Thoracic aorta (tissue), 2 donors: ENCODE measurements around the gene ELOVL6. TPM values are rescaled to one million over a fixed set of nuclear protein-coding genes. Genes with fewer than 3 reads are reported as not detected.

ENCODE experiments used
- ATAC-seq: fragments of 150-250 bp; one replicate; pipeline ENCODE4 v1.8.0; 2017; ENCODE audit warnings: low read depth; ENCODE audit not compliant: insufficient number of reproducible peaks, low FRiP score
- DNase-seq: peaks from one replicate; pipeline ENCODE4 v3.0.0-alpha.2; 2020; ENCODE audit warnings: low spot score
- H3K27ac ChIP-seq, 2 donors: fragments of 200-600 bp; sonication (generic); 1 replicate in 1 of 2; 2 replicates in 1 of 2; pipeline ENCODE4 v1.5.1; 2016; ENCODE audit warnings: mild to moderate bottlenecking in 2 of 2, moderate library complexity in 2 of 2
- H3K27me3 ChIP-seq: fragments of 200-600 bp; sonication (generic); replicated peaks from 2 replicates; pipeline ENCODE4 v1.6.0; 2016; ENCODE audit warnings: mild to moderate bottlenecking; ENCODE audit not compliant: insufficient read depth
- H3K36me3 ChIP-seq: fragments of 200-600 bp; sonication (generic); one replicate; pipeline ENCODE4 v1.5.1; 2016
- H3K4me1 ChIP-seq, 2 donors: fragments of 200-600 bp; sonication (generic); 1 replicate in 1 of 2; 2 replicates in 1 of 2; pipeline versions ENCODE4 v1.5.1 to v1.6.0; 2016; ENCODE audit warnings: low read depth in 2 of 2, mild to moderate bottlenecking in 1 of 2; ENCODE audit not compliant: control insufficient read depth in 1 of 2
- H3K4me3 ChIP-seq: fragments of 200-600 bp; sonication (generic); 2 replicates; pipeline ENCODE4 v1.5.1; 2016; ENCODE audit warnings: mild to moderate bottlenecking
- H3K9me3 ChIP-seq: fragments of 200-600 bp; sonication (generic); 2 replicates; pipeline ENCODE4 v1.5.1; 2016
- total RNA-seq, 2 donors: library from RNA; depleted of rRNA; stranded (reverse); fragments of >200 nt; gene quantifications; one replicate each; pipeline versions ENCODE4 v1.1.0 to v1.2.3, GENCODE V29; 2016
- TF ChIP-seq, protein P1 (sequence below): fragments of 200-600 bp; sonication (generic); IDR thresholded peaks from one replicate; pipeline ENCODE4 v1.5.1; 2019; ENCODE audit warnings: antibody characterized with exemption

ELOVL6 gene
- total RNA-seq, 2 donors from 2014 or later: 1.5 to 2.7 TPM

DNA sequence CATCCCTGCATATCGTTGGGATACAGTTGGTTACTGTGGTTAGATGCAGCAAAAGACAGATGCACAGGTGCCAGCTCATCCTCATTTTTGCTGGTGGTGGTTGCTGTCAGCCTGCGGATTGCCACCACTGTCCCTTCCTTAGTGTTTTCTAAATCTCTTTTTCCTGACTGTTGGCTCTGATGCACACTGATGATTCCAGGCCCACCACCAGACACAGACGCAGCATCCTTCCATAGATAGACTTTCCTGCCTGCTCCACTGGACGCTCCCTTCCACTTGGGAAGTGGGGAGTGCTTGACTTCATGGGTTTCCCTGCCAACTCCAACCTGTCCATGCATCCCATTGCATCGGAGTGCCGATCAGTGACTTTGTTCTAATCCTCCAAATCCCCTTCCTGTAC, 184.2 kb downstream of the ELOVL6 start:
- no peak for DNase-seq
- no peak for ATAC-seq
- Histone ChIP-seq H3K27me3 (no peaks in the 10 kb centered on the region), H3K36me3 (no peaks in the 10 kb centered on the region), H3K4me1 (no peaks in the 10 kb centered on the region), H3K27ac (no peak overlapping the region), H3K9me3 (no peaks in the 10 kb centered on the region), H3K4me3 (no peak overlapping the region)
- TF ChIP-seq, protein P1, sequence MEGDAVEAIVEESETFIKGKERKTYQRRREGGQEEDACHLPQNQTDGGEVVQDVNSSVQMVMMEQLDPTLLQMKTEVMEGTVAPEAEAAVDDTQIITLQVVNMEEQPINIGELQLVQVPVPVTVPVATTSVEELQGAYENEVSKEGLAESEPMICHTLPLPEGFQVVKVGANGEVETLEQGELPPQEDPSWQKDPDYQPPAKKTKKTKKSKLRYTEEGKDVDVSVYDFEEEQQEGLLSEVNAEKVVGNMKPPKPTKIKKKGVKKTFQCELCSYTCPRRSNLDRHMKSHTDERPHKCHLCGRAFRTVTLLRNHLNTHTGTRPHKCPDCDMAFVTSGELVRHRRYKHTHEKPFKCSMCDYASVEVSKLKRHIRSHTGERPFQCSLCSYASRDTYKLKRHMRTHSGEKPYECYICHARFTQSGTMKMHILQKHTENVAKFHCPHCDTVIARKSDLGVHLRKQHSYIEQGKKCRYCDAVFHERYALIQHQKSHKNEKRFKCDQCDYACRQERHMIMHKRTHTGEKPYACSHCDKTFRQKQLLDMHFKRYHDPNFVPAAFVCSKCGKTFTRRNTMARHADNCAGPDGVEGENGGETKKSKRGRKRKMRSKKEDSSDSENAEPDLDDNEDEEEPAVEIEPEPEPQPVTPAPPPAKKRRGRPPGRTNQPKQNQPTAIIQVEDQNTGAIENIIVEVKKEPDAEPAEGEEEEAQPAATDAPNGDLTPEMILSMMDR: no peak

DNA sequence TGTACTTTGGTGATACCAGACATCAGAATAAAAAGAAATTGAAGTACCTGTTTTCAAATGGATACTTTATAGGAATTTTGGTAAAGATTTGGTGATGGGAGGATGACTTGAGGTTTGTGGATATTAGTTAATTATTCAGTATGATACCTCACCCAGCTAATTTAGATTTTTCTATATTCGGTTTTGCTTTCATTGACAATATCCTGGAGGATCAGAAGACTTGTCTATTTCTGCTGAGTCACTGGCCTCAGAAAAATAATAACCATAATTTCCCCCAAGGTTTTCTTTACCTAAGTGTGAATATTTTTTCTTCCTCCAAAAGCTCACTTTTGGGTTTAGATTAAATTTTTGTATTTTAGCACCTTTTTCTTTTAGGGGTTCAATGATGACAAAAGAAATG, 185.5 kb downstream of the ELOVL6 start:
- Histone ChIP-seq H3K36me3 (no peaks in the 10 kb centered on the region), H3K27ac (no peak overlapping the region), H3K27me3 (no peaks in the 10 kb centered on the region), H3K9me3 (no peaks in the 10 kb centered on the region), H3K4me1 (no peaks in the 10 kb centered on the region), H3K4me3 (no peak overlapping the region)
- DNase-seq (no peak), ATAC-seq (no peak)
- TF ChIP-seq, protein P1: no peak

DNA sequence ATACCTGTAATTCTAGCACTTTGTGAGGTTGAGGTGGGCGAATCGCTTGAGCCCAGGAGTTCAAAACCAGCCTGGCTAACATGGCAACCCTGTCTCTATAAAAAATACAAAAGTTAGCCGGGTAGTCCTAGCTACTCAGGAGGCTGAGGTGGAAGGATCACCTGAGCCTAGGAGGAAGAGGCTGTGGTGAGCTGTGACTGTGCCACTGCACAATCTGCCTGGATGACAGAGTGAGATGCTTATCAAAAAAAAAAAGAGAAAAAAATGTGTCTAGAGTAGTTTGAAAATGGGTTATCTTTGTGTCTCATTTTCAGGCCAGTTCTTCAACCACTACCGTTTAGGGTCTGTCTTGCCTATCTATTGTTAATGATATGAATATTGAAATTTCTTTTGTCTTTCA, 187.6 kb downstream of the ELOVL6 start:
- H3K27me3 ChIP-seq: no peaks in the 10 kb centered on the region
- ATAC-seq (no peak), DNase-seq (no peak)
- no peaks in the 10 kb centered on the region for H3K9me3 ChIP-seq
- H3K4me3 ChIP-seq: no peak overlapping the region
- no peak overlapping the region for H3K27ac ChIP-seq
- no peaks in the 10 kb centered on the region for H3K36me3 ChIP-seq
- TF ChIP-seq, protein P1: no peak
- no peaks in the 10 kb centered on the region for H3K4me1 ChIP-seq

DNA sequence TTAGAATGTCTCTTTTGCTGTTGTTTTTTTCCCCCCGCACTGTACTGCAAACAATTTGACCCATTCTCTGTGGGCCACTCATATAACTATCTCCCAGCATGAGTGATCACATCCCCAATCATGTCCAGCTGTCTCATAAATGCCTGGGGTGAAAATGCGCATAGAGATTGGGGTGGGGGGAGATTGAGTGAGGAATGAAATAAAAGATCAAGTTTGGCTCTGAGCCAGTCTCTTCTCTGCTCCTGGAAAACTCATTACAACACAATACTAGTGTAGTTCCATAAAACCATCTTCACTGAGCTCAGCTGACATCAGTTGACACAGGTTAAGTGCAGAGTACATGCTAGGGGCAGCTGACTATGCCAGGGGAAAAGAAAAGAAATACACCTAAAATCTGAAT, 188.9 kb downstream of the ELOVL6 start:
- no peak overlapping the region for H3K4me3 ChIP-seq
- DNase-seq (no peak), ATAC-seq (no peak)
- H3K27ac ChIP-seq: no peak overlapping the region
- H3K9me3 ChIP-seq: no peaks in the 10 kb centered on the region
- no peaks in the 10 kb centered on the region for H3K27me3 ChIP-seq
- H3K4me1 ChIP-seq: no peaks in the 10 kb centered on the region
- no peaks in the 10 kb centered on the region for H3K36me3 ChIP-seq
- TF ChIP-seq, protein P1: no peak

DNA sequence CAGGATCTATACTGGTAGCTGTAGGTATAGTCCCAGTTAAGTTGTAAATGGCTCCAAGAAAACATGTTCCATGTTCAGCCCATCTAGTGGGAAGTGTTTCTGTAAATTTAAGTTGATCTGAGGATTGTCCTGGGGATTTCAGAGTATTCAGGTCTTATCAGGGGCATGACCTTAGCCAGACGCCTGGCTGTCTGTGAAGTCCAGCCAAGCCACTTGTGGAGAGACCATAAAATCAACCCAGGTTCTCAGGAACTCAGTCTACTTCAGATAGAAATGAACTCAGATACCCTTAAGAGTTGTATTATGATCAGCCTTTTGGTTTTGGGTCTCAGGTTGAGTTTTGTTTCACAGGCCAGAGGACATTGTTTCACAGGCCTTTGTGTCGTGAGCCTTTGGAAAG, 189.9 kb downstream of the ELOVL6 start:
- no peaks in the 10 kb centered on the region for H3K4me1 ChIP-seq
- TF ChIP-seq, protein P1: no peak
- H3K9me3 ChIP-seq: no peaks in the 10 kb centered on the region
- H3K4me3 ChIP-seq: no peak overlapping the region
- no peaks in the 10 kb centered on the region for H3K27me3 ChIP-seq
- no peaks in the 10 kb centered on the region for H3K36me3 ChIP-seq
- H3K27ac ChIP-seq: no peak overlapping the region
- ATAC-seq (no peak), DNase-seq (no peak)
